IMR-90 (cell line): Measurements from ENCODE around the gene SH3TC1. TPM values are rescaled to one million over a fixed set of nuclear protein-coding genes. Genes with fewer than 3 reads are reported as not detected.

Experiments used
- ATAC-seq: fragments of 200-7000 bp; cut with Tn5 transposase; 2 replicates; pipeline ENCODE4 v1.9.1; 2020; ENCODE audit warnings: low read depth, mild to moderate bottlenecking, moderate library complexity
- BruUV-seq: library from RNA; stranded (reverse); fragments of 400-500 nt; replicated peaks from 2 replicates; lab custom pipeline; 2021; lab: Mats Ljungman, UMichigan
- CTCF ChIA-PET: fragments of 300-600 bp; formaldehyde crosslinking; extraction: SDS; loops from one replicate; lab custom pipeline; 2021; ENCODE audit warnings: antibody characterized with exemption; lab: Yijun Ruan, JAX
- POLR2A ChIA-PET: fragments of 300-600 bp; sonication (Branson Sonifier 250); formaldehyde crosslinking; loops from one replicate; lab custom pipeline; 2022; ENCODE audit warnings: antibody characterized with exemption; ENCODE audit not compliant: unreplicated experiment; lab: Charles Lee
- DNase-seq: peaks from one replicate; pipeline ENCODE4 v3.0.0; 2013
- H2AFZ ChIP-seq: replicated peaks from 2 replicates; pipeline ENCODE3; 2013; ENCODE audit warnings: low read length, mild to moderate bottlenecking; ENCODE audit not compliant: poor library complexity
- H2AK5ac ChIP-seq: 2 replicates; pipeline ENCODE4 v1.6.1; 2013; ENCODE audit warnings: low read depth, low read length, inconsistent platforms
- H2AK9ac ChIP-seq: replicated peaks from 2 replicates; pipeline ENCODE3; 2013; ENCODE audit warnings: mild to moderate bottlenecking, low read depth, low read length, moderate library complexity; ENCODE audit not compliant: poor library complexity
- H2BK120ac ChIP-seq: 2 replicates; pipeline ENCODE4 v1.6.1; 2013; ENCODE audit warnings: low read depth, low read length, inconsistent platforms
- H2BK15ac ChIP-seq: 3 replicates; pipeline ENCODE4 v1.6.1; 2013; ENCODE audit warnings: low read depth, low read length, inconsistent platforms
- H2BK20ac ChIP-seq: 2 replicates; pipeline ENCODE4 v1.6.1; 2013; ENCODE audit warnings: low read depth, mild to moderate bottlenecking, inconsistent platforms, low read length, moderate library complexity
- H2BK5ac ChIP-seq: 2 replicates; pipeline ENCODE4 v1.6.1; 2013; ENCODE audit warnings: mild to moderate bottlenecking, low read depth, low read length, inconsistent platforms; ENCODE audit not compliant: poor library complexity, severe bottlenecking
- H3K14ac ChIP-seq: replicated peaks from 2 replicates; pipeline ENCODE4 v1.6.1; 2013; ENCODE audit warnings: low read depth, low read length, inconsistent platforms
- H3K18ac ChIP-seq: 2 replicates; pipeline ENCODE4 v1.6.1; 2013; ENCODE audit warnings: low read depth, low read length, control low read depth
- H3K23ac ChIP-seq: 2 replicates; pipeline ENCODE4 v1.6.1; 2013; ENCODE audit warnings: low read depth, low read length, inconsistent platforms
- H3K27ac ChIP-seq: 2 replicates; pipeline ENCODE4 v1.5.1; 2013; ENCODE audit warnings: mild to moderate bottlenecking, control low read depth, low read length; ENCODE audit not compliant: insufficient read depth
- H3K27me3 ChIP-seq: 2 replicates; pipeline ENCODE4 v1.6.1; 2013; ENCODE audit warnings: low read length; ENCODE audit not compliant: control insufficient read depth, insufficient read depth
- H3K36me3 ChIP-seq: 2 replicates; pipeline ENCODE4 v1.6.1; 2013; ENCODE audit warnings: low read length, mixed read lengths; ENCODE audit not compliant: control insufficient read depth, insufficient read depth
- H3K4ac ChIP-seq: 2 replicates; pipeline ENCODE4 v1.6.1; 2013; ENCODE audit warnings: low read depth, low read length, inconsistent platforms
- H3K4me1 ChIP-seq: 2 replicates; pipeline ENCODE4 v1.6.1; 2013; ENCODE audit warnings: low read length, mixed read lengths; ENCODE audit not compliant: control insufficient read depth, insufficient read depth
- H3K4me2 ChIP-seq: 2 replicates; pipeline ENCODE4 v1.6.1; 2013; ENCODE audit warnings: low read depth, mild to moderate bottlenecking, control low read depth, low read length, moderate library complexity
- H3K4me3 ChIP-seq: 2 replicates; pipeline ENCODE4 v1.5.1; 2013; ENCODE audit warnings: low read depth, mild to moderate bottlenecking, control low read depth, low read length, moderate library complexity; ENCODE audit not compliant: insufficient read depth
- H3K56ac ChIP-seq: 2 replicates; pipeline ENCODE4 v1.6.1; 2013; ENCODE audit warnings: low read length, inconsistent platforms; ENCODE audit not compliant: insufficient read depth; ENCODE audit errors: extremely low read depth
- H3K79me1 ChIP-seq, 2 experiments: 2 replicates each; pipeline ENCODE4 v1.6.1; 2013; ENCODE audit warnings: low read length in 2 of 2, inconsistent platforms in 1 of 2, low read depth in 1 of 2
- H3K9ac ChIP-seq: 2 replicates; pipeline ENCODE4 v1.6.1; 2013; ENCODE audit warnings: low read depth, low read length, control low read depth
- H3K9me1 ChIP-seq: 2 replicates; pipeline ENCODE4 v1.6.1; 2013; ENCODE audit warnings: low read length, inconsistent platforms; ENCODE audit not compliant: insufficient read depth
- H3K9me3 ChIP-seq: 2 replicates; pipeline ENCODE4 v1.6.1; 2013; ENCODE audit warnings: low read length; ENCODE audit not compliant: control insufficient read depth, insufficient read depth
- H4K20me1 ChIP-seq: 2 replicates; pipeline ENCODE4 v1.6.1; 2013; ENCODE audit warnings: low read length, inconsistent platforms; ENCODE audit not compliant: insufficient read depth
- H4K5ac ChIP-seq: 2 replicates; pipeline ENCODE4 v1.6.1; 2013; ENCODE audit warnings: mild to moderate bottlenecking, low read depth, low read length, control low read depth
- H4K8ac ChIP-seq, 2 experiments: 2 replicates each; pipeline ENCODE4 v1.6.1; 2013; ENCODE audit warnings: low read depth in 2 of 2, low read length in 2 of 2, control low read depth in 1 of 2, inconsistent platforms in 1 of 2
- H4K91ac ChIP-seq: 2 replicates; pipeline ENCODE4 v1.6.1; 2013; ENCODE audit warnings: low read depth, low read length, inconsistent platforms; ENCODE audit not compliant: insufficient read depth
- BHLHE40 ChIP-seq: fragments of 150-350 bp; IDR thresholded peaks from 2 replicates; pipeline ENCODE4 v1.6.1; 2016; ENCODE audit warnings: mild to moderate bottlenecking, low read depth, low read length
- ELK1 ChIP-seq: fragments of 150-350 bp; IDR thresholded peaks from 2 replicates; pipeline ENCODE4 v1.6.1; 2016; ENCODE audit warnings: low read depth, mild to moderate bottlenecking, low read length, moderate library complexity, borderline replicate concordance
- WGBS, 2 experiments: methylation state at CpG; one replicate each; pipeline versions ENCODE4 v1.1.5 to v1.1.7; 2013; ENCODE audit warnings: missing lambda C conversion rate in 2 of 2; ENCODE audit not compliant: insufficient read length in 1 of 2; ENCODE audit errors: extremely low coverage in 2 of 2; 5-methylcytosine and 5-hydroxymethylcytosine counted together
- dilution Hi-C: fragments of 300-500 bp; cut with HindIII; formaldehyde crosslinking; loops from one replicate; pipeline ENCODE4 v1.14.3; 2018; ENCODE audit warnings: low sequenced_read_pairs; ENCODE audit not compliant: unreplicated experiment
- in situ Hi-C: fragments of 300-500 bp; cut with MboI; formaldehyde crosslinking; loops from 3 replicates; pipeline ENCODE4 v1.14.3; 2019; ENCODE audit warnings: low sequenced_read_pairs, inconsistent platforms, mixed read lengths
- intact Hi-C: fragments of 100-400 bp; cut with micrococcal nuclease; formaldehyde crosslinking; loops from 2 replicates; pipeline ENCODE4 v1.10.0; 2022
- polyA plus RNA-seq, 3 experiments: library from polyadenylated mRNA; depleted of rRNA; stranded (reverse); fragments of >200 nt; gene quantifications; 2 replicates each; pipeline ENCODE4 v1.2.3, GENCODE V29; 2012; ENCODE audit warnings: low replicate concordance in 1 of 3
- total RNA-seq: library from RNA; depleted of rRNA; stranded (reverse); fragments of >200 nt; gene quantifications from 2 replicates; pipeline ENCODE4 v1.2.3, GENCODE V29; 2012

The SH3TC1 gene
- total and polyA plus RNA-seq, 2 of the 4 experiments (the other 2 are of a cell fraction) = 1.6 to 2.2 TPM

- no peaks in the 10 kb centered on the region for H3K9me3 ChIP-seq
- DNase-seq (peak; percentile 36), ATAC-seq (peak; percentile 13; the same call in 1 of the 2 replicates)
- no peak overlapping the region for H2AFZ ChIP-seq
- no peak overlapping the region for H4K8ac ChIP-seq
- intact Hi-C loops = no loop called here
- no peak overlapping the region for H3K4ac ChIP-seq
- in situ Hi-C loops = no loop called here
- H4K20me1 ChIP-seq = no peaks in the 10 kb centered on the region; the same call in 1 of the 2 replicates
- H3K14ac ChIP-seq = no peak overlapping the region
- H2BK5ac ChIP-seq = no peak overlapping the region
- peaks cover 7% of the 10 kb centered on the region for H3K4me1 ChIP-seq
- POLR2A ChIA-PET = no interaction called here
- no peak overlapping the region for H3K9ac ChIP-seq
- peak; percentile 42; the same call in 1 of the 2 replicates for TF ChIP-seq BHLHE40
- TF ChIP-seq ELK1 = no peak
- H2AK9ac ChIP-seq = no peak overlapping the region
- no peak overlapping the region for H3K4me2 ChIP-seq
- dilution Hi-C loops = no loop called here
- no peak overlapping the region for H2BK20ac ChIP-seq
- no peak overlapping the region for H3K56ac ChIP-seq
- H3K36me3 ChIP-seq = no peaks in the 10 kb centered on the region
- no peak overlapping the region for H3K4me3 ChIP-seq
- H3K9me1 ChIP-seq = 0 out of 2 replicates have a peak, but pooled peaks cover 6% of the 10 kb centered on the region
- no peaks in the 10 kb centered on the region for H3K79me1 ChIP-seq
- no peak overlapping the region for H4K5ac ChIP-seq
- peaks cover 3% of the 10 kb centered on the region; the same call in 1 of the 2 replicates for H3K27me3 ChIP-seq
- no peak overlapping the region for H2BK15ac ChIP-seq
- H3K18ac ChIP-seq = no peak overlapping the region
- H3K27ac ChIP-seq = no peak overlapping the region
- no CpG with 5 or more reads among the region's 10 CpGs for WGBS, 2 experiments
- no TSS peak for BruUV-seq
- no peak overlapping the region for H2BK120ac ChIP-seq
- H3K23ac ChIP-seq = no peak overlapping the region
- H4K91ac ChIP-seq = no peak overlapping the region
- CTCF ChIA-PET = interaction anchor here (2.8 kb wide), 1 partner anchor 54 kb away, joined by 6 read pairs; no protein-coding TSS in a partner anchor
- H2AK5ac ChIP-seq = no peak overlapping the region
Observed at GRCh38 chr4:8230891-8231290, 31.8 kb downstream of the SH3TC1 start.
